AG08395 (cell line): ENCODE results near the gene THAP3.
"Not testable (repeated sequence)": the region's sequence is repeated elsewhere in the genome, so short reads cannot be mapped to it uniquely, and the experiment has no call there.

Experiments
- DNase-seq: peaks from one replicate; pipeline ENCODE4 v3.0.0; 2012; ENCODE audit warnings: mixed read lengths, low spot score

The THAP3 gene

GRCh38 chr1:6635161-6635909 is 10.7 kb downstream of the THAP3 start:
- no peak for DNase-seq

DNA sequence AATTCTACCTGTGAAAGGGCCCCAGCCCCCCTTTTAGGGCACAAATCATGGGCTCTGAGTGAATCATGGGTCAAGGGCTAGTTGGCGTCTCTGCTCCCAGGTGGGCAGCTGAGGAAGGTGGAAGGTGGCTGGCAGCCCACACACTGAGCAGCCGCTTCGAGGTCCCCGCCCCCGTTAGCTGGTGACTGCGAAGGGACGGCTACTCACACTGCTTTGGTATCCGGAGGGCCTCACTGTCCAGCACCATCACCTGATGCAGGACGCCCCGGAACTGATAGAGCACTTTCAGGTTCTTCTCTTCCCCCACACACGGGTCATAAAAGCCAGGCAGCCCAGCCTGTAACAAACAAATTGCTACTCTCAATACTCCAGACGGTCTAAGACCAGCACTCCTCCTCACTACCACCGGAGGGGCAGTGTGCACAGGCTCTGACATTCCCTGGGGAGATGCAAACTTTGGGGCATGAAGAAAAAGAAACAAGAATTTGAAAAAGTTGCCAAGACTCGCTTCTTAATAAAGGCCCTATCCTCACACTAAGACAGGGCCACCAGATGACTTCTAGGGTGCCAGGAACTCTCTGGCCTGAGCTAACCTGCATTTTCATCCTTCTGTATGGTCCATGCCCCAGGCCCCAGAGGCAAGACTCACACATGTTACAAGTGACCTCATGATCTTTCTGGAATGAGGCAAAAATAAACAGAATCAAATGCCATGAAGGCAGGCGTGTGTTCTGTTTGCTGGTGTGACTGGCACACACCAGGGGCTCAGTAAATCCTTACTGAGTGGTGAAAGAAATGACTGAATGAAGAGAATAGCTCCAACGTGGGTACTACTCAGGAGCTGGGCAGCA is 11.5 kb downstream of the THAP3 start:
- DNase-seq, result peak; percentile 10

DNA sequence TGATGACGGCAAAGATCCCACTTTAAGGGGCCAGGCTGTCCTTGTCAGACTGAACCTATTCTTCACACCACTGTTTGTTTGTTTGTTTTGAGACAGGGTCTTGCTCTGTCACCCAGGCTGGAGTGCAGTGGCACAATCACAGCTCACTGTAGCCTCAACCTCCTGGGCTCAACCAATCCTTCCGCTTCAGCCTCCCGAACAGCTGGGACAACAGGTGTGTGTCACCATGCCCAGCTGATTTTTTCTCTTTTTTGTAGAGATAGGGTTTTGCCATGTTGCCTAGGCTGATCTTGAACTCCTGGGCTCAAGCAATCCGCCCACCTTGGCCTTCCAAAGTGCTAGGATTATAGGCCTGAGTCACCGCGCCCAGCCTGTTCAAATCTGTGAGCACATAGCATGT is 12.1 kb downstream of the THAP3 start:
- not testable (repeated sequence) for DNase-seq

DNA sequence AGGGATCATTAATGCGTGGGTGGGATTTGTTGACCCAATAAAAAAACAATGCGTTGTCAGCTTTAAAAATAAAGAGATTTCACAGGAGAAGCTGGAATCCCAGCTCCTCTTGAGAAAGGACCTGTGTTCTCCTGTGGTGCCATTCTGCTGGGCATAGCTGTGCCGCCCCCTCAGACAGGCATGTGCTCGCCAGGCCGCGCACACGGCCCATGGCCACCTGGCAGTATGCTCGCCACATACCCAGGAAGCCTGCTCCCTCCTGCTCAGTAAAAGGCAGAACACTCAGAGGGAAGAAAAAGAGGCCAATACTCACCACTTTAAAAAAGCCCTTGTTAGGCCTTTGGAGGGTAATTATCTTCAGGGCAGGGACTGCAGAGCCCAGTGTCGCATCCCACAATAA is 13.1 kb downstream of the THAP3 start:
- no peak for DNase-seq

DNA sequence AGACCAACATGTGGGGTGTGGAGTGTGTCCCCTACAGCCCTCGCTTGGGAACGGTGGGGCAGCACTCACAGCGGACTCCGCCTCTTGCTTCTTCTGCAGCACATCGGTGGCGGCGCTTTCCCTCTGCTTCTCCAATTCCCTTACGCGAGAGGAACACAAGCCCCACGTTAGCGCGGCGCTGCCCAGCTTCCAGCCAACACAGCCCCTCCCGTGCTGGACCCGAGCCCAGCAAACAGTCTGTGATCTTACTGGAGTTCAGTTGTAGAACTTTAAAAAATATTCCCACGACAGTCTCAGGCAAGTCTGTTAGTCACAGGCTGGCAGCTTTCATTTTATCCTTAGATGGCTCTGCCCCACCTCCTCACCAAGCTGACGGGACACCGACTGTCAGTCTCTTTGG is 13.6 kb downstream of the THAP3 start:
- DNase-seq, result peak; percentile 45

DNA sequence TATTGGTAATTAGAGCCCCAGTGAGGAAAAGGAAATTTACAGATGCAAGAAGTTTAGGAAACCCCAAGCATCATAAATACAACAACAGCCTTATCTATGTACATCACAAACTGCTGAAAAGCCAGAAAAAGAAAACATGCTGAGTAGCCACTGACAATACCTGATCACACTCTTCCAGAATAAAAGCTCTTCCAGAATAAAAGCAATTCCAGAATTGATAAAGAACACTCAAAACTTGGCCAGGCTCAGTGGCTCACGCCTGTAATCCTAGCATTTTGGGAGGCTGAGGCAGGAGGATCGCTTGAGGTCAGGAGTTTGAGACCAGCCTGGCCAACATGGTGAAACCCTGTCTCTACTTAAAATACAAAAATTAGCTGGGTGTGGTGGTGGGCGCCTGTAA is 16.2 kb downstream of the THAP3 start:
- DNase-seq, result not testable (repeated sequence)

- DNase-seq, result no peak
These were observed 20.4 kb downstream of the THAP3 start for GRCh38 chr1:6645018-6645417.

GRCh38 chr1:6646499-6647148 is 22.0 kb downstream of the THAP3 start:
- peak; percentile 70 for DNase-seq

- DNase-seq, result no peak
These were observed 23.9 kb downstream of the THAP3 start for GRCh38 chr1:6648556-6648955.

- no peak for DNase-seq
These were observed 27.2 kb downstream of the THAP3 start for GRCh38 chr1:6651909-6652308.

GRCh38 chr1:6652986-6653385 is 28.3 kb downstream of the THAP3 start:
- DNase-seq, result no peak

GRCh38 chr1:6653436-6654290 is 29.0 kb downstream of the THAP3 start:
- no peak for DNase-seq

GRCh38 chr1:6657138-6657537 is 32.5 kb downstream of the THAP3 start:
- no peak for DNase-seq

- no peak for DNase-seq
These were observed 33.8 kb downstream of the THAP3 start for GRCh38 chr1:6658359-6659060.

- DNase-seq, result no peak
These were observed 35.9 kb downstream of the THAP3 start for GRCh38 chr1:6660415-6661049.

DNA sequence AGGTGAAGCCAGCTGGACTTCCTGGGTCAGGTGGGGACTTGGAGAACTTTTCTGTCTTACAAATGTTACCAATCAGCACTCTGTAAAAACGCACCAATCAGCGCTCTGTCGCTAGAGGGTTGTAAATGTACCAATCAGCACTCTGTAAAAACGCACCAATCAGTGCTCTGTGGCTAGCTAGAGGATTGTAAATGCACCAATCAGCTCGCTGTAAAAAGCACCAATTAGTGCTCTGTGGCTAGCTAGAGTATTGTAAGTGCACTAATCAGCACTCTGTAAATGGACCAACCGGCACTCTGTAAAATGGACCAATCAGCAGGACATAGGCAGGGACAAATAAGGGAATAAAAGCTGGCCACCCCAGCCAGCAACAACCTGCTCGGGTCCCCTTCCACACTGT is 37.8 kb downstream of the THAP3 start:
- not testable (repeated sequence) for DNase-seq

- no peak for DNase-seq
These were observed 42.0 kb downstream of the THAP3 start for GRCh38 chr1:6666696-6667095.

GRCh38 chr1:6667139-6667538 is 42.5 kb downstream of the THAP3 start:
- no peak for DNase-seq

DNA sequence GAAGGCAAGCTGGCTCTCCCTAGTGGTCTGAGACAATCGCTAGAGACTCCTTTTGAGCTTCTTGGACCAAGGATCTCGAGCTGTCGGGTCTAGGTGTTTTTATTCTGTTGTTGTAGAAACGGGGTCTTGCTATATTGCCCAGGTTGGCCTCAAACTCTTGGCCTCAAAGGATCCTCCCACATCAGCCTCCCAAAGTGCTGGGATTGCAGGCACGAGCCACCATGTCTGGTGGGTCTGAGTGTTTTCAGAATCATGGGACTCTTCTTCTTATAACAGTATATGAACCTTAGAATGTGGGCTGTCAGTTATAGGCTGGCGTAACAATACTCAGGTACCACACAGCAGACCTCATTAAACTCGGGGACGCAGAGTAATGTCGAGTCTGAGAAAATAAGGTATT is 43.8 kb downstream of the THAP3 start:
- no peak for DNase-seq

- DNase-seq, result no peak
These were observed 47.9 kb downstream of the THAP3 start for GRCh38 chr1:6672558-6672957.
